Activated T-cell treated with anti-CD3 and anti-CD28 coated beads, Interleukin-2, amount 50 U/mL, for 4 hours (primary cell): ENCODE data around the gene GABRA6. TPM values are rescaled to one million over a fixed set of nuclear protein-coding genes. Genes with fewer than 3 reads are reported as not detected.
"Not testable (repeated sequence)": the region's sequence is repeated elsewhere in the genome, so short reads cannot be mapped to it uniquely, and the experiment has no call there.

Experiments
- ATAC-seq, 2 donors: fragments of 200-7000 bp; cut with Tn5 transposase; one replicate each; pipeline ENCODE4 v1.10.0; 2021
- DNase-seq: peaks from one replicate; pipeline ENCODE4 v3.0.0-alpha.2; 2020
- H3K27me3 Mint-ChIP-seq: one replicate; pipeline ENCODE4 v1.8.0; 2021; ENCODE audit warnings: low read depth, mixed read lengths
- H3K36me3 Mint-ChIP-seq: one replicate; pipeline ENCODE4 v1.8.0; 2022; ENCODE audit warnings: mixed read lengths; ENCODE audit not compliant: insufficient read depth
- H3K4me1 Mint-ChIP-seq: one replicate; pipeline ENCODE4 v1.8.0; 2021; ENCODE audit warnings: low read depth, mixed read lengths
- H3K4me3 Mint-ChIP-seq: one replicate; pipeline ENCODE4 v1.8.0; 2021; ENCODE audit warnings: mild to moderate bottlenecking, moderate library complexity, mixed read lengths
- H3K9me3 Mint-ChIP-seq: one replicate; pipeline ENCODE4 v1.8.0; 2021; ENCODE audit warnings: mixed read lengths
- total RNA-seq, 3 donors: library from RNA; stranded (reverse); gene quantifications; one replicate each; pipeline ENCODE4 v1.2.1, GENCODE V29; 2021

GABRA6 gene
- not detected for total RNA-seq

GRCh38 chr5:161685461-161685860 is at the start of gene GABRA6:
TSS of gene GABRA6 (plus strand) at chr5:161685721. CDS start at chr5:161685990, 269 bp downstream.
- Mint-ChIP-seq H3K27me3 (no peaks in the 10 kb centered on the region), H3K4me1 (no peaks in the 10 kb centered on the region), H3K4me3 (no peak within 1 kb of the TSS)

GRCh38 chr5:161637591-161637990 is 47.9 kb upstream of the GABRA6 start:
- H3K36me3 Mint-ChIP-seq = no peaks in the 10 kb centered on the region
- H3K27me3 Mint-ChIP-seq = no peaks in the 10 kb centered on the region
- ATAC-seq (no peak), DNase-seq (no peak)
- H3K4me1 Mint-ChIP-seq = no peaks in the 10 kb centered on the region
- H3K4me3 Mint-ChIP-seq = no peak overlapping the region
- H3K9me3 Mint-ChIP-seq = peaks cover 17% of the 10 kb centered on the region

More at GRCh38 chr5:161685461-161685860, at the start of gene GABRA6:
- no peak for ATAC-seq
- no peak for DNase-seq
- no peaks in the 10 kb centered on the region for H3K36me3 Mint-ChIP-seq
- H3K9me3 Mint-ChIP-seq = peaks cover 9% of the 10 kb centered on the region

GRCh38 chr5:161641444-161641843 is 44.1 kb upstream of the GABRA6 start:
- Mint-ChIP-seq H3K4me1 (no peaks in the 10 kb centered on the region), H3K4me3 (no peak overlapping the region), H3K27me3 (no peaks in the 10 kb centered on the region), H3K9me3 (peaks cover 15% of the 10 kb centered on the region), H3K36me3 (no peaks in the 10 kb centered on the region)
- ATAC-seq (no peak), DNase-seq (no peak)

GRCh38 chr5:161645264-161645663 is 40.3 kb upstream of the GABRA6 start:
- ATAC-seq (no peak), DNase-seq (no peak)
- Mint-ChIP-seq H3K4me1 (no peaks in the 10 kb centered on the region), H3K4me3 (no peak overlapping the region), H3K9me3 (peaks cover 9% of the 10 kb centered on the region), H3K27me3 (no peaks in the 10 kb centered on the region), H3K36me3 (no peaks in the 10 kb centered on the region)

GRCh38 chr5:161651926-161652325 is 33.6 kb upstream of the GABRA6 start:
- not testable (repeated sequence) for ATAC-seq, DNase-seq, H3K36me3 Mint-ChIP-seq, H3K4me1 Mint-ChIP-seq, H3K4me3 Mint-ChIP-seq, H3K27me3 Mint-ChIP-seq
- peaks cover 13% of the 10 kb centered on the region for H3K9me3 Mint-ChIP-seq

- DNase-seq (no peak), ATAC-seq (no peak)
- no peak overlapping the region for H3K4me3 Mint-ChIP-seq
- H3K27me3 Mint-ChIP-seq = no peaks in the 10 kb centered on the region
- no peaks in the 10 kb centered on the region for H3K4me1 Mint-ChIP-seq
- peaks cover 3% of the 10 kb centered on the region for H3K9me3 Mint-ChIP-seq
- no peaks in the 10 kb centered on the region for H3K36me3 Mint-ChIP-seq
Observed at GRCh38 chr5:161660806-161661205, 24.7 kb upstream of the GABRA6 start.

- H3K4me3 Mint-ChIP-seq = no peak overlapping the region
- H3K4me1 Mint-ChIP-seq = no peaks in the 10 kb centered on the region
- H3K27me3 Mint-ChIP-seq = no peaks in the 10 kb centered on the region
- peaks cover 6% of the 10 kb centered on the region for H3K9me3 Mint-ChIP-seq
- DNase-seq (no peak), ATAC-seq (no peak)
- no peaks in the 10 kb centered on the region for H3K36me3 Mint-ChIP-seq
Observed at GRCh38 chr5:161663431-161663830, 22.1 kb upstream of the GABRA6 start.

GRCh38 chr5:161676103-161676502 is 9.4 kb upstream of the GABRA6 start:
- H3K36me3 Mint-ChIP-seq = no peaks in the 10 kb centered on the region
- DNase-seq (no peak), ATAC-seq (no peak)
- peaks cover 7% of the 10 kb centered on the region for H3K9me3 Mint-ChIP-seq
- H3K27me3 Mint-ChIP-seq = no peaks in the 10 kb centered on the region
- no peak overlapping the region for H3K4me3 Mint-ChIP-seq
- H3K4me1 Mint-ChIP-seq = no peaks in the 10 kb centered on the region

GRCh38 chr5:161686149-161686548 is 628 bp downstream of the GABRA6 start:
- Mint-ChIP-seq H3K4me3 (no peak overlapping the region), H3K36me3 (no peaks in the 10 kb centered on the region), H3K9me3 (peaks cover 9% of the 10 kb centered on the region), H3K4me1 (no peaks in the 10 kb centered on the region), H3K27me3 (no peaks in the 10 kb centered on the region)
- ATAC-seq = no peak
- no peak for DNase-seq

GRCh38 chr5:161686881-161687280 is 1.4 kb downstream of the GABRA6 start:
- no peak for DNase-seq
- no peaks in the 10 kb centered on the region for H3K36me3 Mint-ChIP-seq
- no peak for ATAC-seq
- no peaks in the 10 kb centered on the region for H3K27me3 Mint-ChIP-seq
- H3K4me1 Mint-ChIP-seq = no peaks in the 10 kb centered on the region
- no peak overlapping the region for H3K4me3 Mint-ChIP-seq
- H3K9me3 Mint-ChIP-seq = peaks cover 9% of the 10 kb centered on the region

GRCh38 chr5:161687316-161687715 is 1.8 kb downstream of the GABRA6 start:
- Mint-ChIP-seq H3K4me3 (no peak overlapping the region), H3K27me3 (no peaks in the 10 kb centered on the region), H3K36me3 (no peaks in the 10 kb centered on the region), H3K9me3 (peaks cover 9% of the 10 kb centered on the region), H3K4me1 (no peaks in the 10 kb centered on the region)
- ATAC-seq (no peak), DNase-seq (no peak)

- Mint-ChIP-seq H3K27me3 (no peaks in the 10 kb centered on the region), H3K9me3 (no peaks in the 10 kb centered on the region), H3K36me3 (no peaks in the 10 kb centered on the region), H3K4me1 (no peaks in the 10 kb centered on the region), H3K4me3 (no peak overlapping the region)
- no peak for ATAC-seq
- DNase-seq = no peak
Observed at GRCh38 chr5:161691911-161692310, 6.4 kb downstream of the GABRA6 start.

GRCh38 chr5:161697001-161697400 is 11.5 kb downstream of the GABRA6 start:
- Mint-ChIP-seq H3K9me3 (no peaks in the 10 kb centered on the region), H3K4me3 (no peak overlapping the region), H3K36me3 (no peaks in the 10 kb centered on the region), H3K4me1 (no peaks in the 10 kb centered on the region), H3K27me3 (no peaks in the 10 kb centered on the region)
- ATAC-seq (no peak), DNase-seq (no peak)

GRCh38 chr5:161700065-161700464 is 14.5 kb downstream of the GABRA6 start:
- peaks cover 3% of the 10 kb centered on the region for H3K9me3 Mint-ChIP-seq
- no peak overlapping the region for H3K4me3 Mint-ChIP-seq
- H3K4me1 Mint-ChIP-seq = no peaks in the 10 kb centered on the region
- ATAC-seq (no peak), DNase-seq (no peak)
- H3K27me3 Mint-ChIP-seq = no peaks in the 10 kb centered on the region
- H3K36me3 Mint-ChIP-seq = no peaks in the 10 kb centered on the region

- Mint-ChIP-seq H3K4me1 (no peaks in the 10 kb centered on the region), H3K36me3 (no peaks in the 10 kb centered on the region), H3K27me3 (no peaks in the 10 kb centered on the region), H3K9me3 (peaks cover 6% of the 10 kb centered on the region), H3K4me3 (no peak overlapping the region)
- DNase-seq (no peak), ATAC-seq (no peak)
Observed at GRCh38 chr5:161703528-161703927, 18.0 kb downstream of the GABRA6 start.

- Mint-ChIP-seq H3K27me3 (no peaks in the 10 kb centered on the region), H3K36me3 (no peaks in the 10 kb centered on the region), H3K4me3 (no peak overlapping the region), H3K4me1 (no peaks in the 10 kb centered on the region), H3K9me3 (peaks cover 6% of the 10 kb centered on the region)
- DNase-seq (no peak), ATAC-seq (no peak)
Observed at GRCh38 chr5:161707382-161707781, 21.9 kb downstream of the GABRA6 start.
